Neural progenitor cell (in vitro differentiated cells): ENCODE data around the gene SWAP70.

Source experiments
- EZH2 ChIP-seq: fragments of 200-600 bp; sonication (generic); IDR thresholded peaks from 2 replicates; pipeline ENCODE4 v1.6.1; 2017; ENCODE audit warnings: antibody characterized with exemption, mild to moderate bottlenecking, moderate library complexity
- EZH2phosphoT487 ChIP-seq: fragments of 200-600 bp; sonication (generic); IDR thresholded peaks from 2 replicates; pipeline ENCODE4 v1.6.1; 2017; ENCODE audit warnings: antibody characterized with exemption
- TF ChIP-seq, protein P1 (sequence below): fragments of 200-600 bp; sonication (generic); IDR thresholded peaks from 2 replicates; pipeline ENCODE4 v1.5.1; 2017; ENCODE audit warnings: antibody characterized with exemption, mild to moderate bottlenecking

DNA sequence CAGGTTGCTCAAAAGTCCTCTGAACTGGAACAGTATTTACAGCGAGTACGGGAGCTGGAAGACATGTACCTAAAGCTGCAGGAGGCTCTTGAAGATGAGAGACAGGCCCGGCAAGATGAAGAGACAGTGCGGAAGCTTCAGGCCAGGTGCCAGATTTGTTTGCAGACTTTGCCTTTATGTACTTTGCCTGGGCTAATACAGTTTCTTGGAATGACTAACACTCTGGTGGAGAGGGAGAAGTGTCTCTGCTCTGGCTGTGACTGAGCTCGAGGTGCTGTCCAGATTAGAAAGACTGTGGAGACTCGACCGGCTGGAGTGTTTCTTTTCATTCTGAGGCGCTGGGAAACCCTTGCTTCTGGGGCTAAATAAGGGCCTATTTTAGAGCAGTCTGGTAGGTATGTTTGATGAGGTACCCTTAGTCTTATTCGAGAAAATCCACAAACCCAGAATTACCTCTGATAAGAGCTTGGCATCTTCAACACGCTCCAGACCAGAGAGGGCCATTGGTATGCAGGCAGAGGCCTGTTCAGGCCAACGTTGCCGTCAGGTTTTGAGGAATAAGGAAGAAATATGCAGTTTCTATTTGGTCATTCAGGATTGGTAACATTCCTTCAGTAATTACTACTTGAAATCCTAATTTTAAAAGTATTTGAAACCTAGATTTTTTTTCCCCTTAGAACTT lies 76.5 kb downstream of the SWAP70 start:
- TF ChIP-seq EZH2 (no peak), EZH2phosphoT487 (no peak)
- TF ChIP-seq, protein P1, sequence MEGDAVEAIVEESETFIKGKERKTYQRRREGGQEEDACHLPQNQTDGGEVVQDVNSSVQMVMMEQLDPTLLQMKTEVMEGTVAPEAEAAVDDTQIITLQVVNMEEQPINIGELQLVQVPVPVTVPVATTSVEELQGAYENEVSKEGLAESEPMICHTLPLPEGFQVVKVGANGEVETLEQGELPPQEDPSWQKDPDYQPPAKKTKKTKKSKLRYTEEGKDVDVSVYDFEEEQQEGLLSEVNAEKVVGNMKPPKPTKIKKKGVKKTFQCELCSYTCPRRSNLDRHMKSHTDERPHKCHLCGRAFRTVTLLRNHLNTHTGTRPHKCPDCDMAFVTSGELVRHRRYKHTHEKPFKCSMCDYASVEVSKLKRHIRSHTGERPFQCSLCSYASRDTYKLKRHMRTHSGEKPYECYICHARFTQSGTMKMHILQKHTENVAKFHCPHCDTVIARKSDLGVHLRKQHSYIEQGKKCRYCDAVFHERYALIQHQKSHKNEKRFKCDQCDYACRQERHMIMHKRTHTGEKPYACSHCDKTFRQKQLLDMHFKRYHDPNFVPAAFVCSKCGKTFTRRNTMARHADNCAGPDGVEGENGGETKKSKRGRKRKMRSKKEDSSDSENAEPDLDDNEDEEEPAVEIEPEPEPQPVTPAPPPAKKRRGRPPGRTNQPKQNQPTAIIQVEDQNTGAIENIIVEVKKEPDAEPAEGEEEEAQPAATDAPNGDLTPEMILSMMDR, result no peak
